NCI-H1092 (cell line): ENCODE results near the gene HCK.
"Not testable (repeated sequence)": the region's sequence is repeated elsewhere in the genome, so short reads cannot be mapped to it uniquely, and the experiment has no call there.

Experiments used
- DNase-seq: peaks from one replicate; lab custom pipeline; 2025; lab: John Stamatoyannopoulos, UW

HCK gene

DNA sequence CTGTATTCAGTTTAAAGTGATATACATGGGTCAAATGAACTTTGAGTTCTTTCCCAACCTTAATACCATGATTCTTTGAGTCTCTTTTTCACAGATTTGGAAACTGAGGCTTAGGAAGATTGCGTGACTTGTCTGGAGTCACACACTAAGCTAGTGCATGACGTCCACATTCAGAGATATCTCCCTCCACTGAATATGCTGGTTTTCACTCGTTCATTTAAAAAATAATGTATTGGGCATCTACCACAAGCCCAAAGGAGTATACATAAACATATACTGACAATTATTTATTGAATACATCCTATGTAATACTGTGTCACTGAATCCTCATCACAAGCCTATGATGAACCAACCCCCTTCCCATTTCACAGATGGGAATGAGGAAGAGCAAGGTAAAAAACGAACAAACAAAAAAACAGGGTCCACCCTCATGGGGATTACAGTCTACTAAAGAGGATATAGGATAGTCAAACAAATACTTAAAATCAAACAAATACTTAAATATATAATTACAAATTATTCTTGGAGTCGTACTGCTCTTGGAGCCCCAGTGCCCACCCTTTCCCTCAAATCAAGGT is 56.9 kb downstream of the HCK start:
- DNase-seq, result no peak

DNA sequence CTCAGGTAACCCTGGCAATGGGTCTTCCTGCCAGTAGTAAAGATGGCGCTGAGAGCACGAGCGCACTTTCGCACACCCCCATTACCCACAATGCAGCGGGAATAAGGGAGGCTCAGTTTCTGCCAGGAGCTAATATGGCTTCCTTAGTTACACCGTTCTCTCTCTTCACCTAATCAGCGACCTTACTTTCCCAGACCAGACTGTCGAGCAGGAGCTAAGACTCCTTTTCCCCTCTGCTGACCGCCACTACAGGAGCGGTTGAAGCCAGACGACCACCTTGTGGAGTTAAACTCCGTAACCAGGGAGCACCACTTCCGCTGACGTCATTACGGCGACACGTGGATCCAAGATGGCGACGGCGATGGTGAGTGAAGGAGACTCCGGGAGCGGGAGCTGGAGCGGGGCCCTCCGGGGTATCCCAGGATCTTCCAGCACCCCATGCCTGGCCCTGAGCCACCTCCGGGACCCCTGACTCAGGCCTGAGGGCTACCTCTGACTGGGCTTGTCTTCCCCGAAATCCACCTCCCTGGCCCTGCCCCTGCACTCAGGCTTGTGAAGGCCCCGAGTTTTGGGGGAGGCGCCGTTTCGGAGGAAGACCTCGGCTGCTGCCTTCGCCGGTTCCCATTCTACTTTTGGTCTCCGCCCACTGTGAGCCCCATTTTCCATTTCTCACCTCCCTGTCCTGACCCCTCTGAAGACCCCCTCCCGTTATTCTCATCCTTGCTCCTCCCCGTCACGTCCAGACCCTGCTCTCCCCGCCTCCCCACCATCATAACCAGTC is 57.5 kb downstream of the HCK start, which contains the start of gene TM9SF4:
Gene TM9SF4, plus strand, starts transcription at position 323 of the 781 bp plus-strand sequence. Its CDS starts 27 bp downstream, at position 350.
- peak; percentile 96 for DNase-seq

DNA sequence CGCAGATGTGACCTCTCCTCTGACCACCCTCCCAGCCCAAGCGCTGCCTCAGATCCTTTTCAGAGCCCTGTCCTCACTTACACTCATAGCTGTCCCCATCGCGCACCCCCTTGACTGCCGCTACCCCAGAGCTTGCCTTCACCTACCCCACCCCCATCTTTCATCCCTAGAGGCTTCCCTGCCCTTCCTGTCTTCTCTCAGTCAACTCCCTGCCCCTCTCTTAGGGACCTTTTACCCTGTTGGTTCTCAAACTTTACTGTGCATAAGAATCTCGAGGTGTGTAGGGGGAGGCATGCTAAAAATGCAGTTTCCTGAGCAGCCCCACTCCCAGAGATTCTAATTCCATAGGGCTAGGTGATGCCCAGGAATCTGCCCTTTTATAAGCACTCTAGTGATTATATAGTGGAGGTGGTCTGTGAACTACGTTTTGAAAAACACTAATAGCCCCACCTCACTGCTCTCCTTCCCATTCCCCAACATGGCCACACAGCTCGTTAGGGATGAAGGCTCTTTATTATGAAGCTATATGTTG is 58.2 kb downstream of the HCK start:
- DNase-seq, result no peak

DNA sequence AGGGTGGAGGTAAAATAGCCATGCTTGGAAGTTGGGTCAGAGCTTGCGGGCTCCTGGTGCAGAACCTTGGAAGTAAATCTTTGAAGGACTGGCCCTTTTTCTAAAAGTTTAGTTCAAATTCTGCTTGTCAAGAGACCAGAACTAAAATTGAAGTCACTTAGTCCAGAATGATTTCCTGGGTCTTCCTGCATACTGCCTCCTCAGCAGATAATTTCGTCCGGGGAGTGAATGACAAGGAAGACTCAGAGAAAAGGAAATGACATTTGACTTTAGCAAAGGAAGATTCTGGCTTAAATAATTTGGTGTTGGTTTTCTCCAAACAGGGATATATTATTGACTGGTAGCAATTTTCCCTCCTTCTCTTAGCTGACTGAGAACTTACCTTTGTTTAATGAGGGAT is 58.7 kb downstream of the HCK start:
- no peak for DNase-seq

DNA sequence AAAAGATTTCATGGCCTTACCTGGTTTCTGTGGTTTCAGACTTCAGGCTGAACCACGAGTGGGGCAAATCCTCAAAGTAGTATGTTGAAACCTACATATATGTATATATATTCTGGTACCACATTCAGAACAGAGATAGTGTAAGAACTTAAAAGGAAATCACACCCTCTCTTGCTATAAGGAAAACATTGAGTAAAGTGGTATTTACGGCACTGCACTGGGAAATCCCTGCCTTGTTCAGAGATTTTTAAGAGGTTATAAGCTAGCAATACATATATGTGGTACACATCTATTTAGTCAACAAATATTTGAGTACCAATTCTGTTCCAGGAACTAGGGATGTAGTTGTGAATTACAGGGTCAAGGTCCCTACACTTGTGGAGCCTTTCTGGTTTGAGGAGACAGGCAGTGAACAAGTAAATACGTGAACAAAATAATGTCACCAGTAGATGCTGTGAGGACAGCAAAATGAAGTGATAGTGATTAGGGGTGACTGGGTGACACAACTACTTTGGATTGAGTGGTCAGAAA is 59.2 kb downstream of the HCK start:
- no peak for DNase-seq

DNA sequence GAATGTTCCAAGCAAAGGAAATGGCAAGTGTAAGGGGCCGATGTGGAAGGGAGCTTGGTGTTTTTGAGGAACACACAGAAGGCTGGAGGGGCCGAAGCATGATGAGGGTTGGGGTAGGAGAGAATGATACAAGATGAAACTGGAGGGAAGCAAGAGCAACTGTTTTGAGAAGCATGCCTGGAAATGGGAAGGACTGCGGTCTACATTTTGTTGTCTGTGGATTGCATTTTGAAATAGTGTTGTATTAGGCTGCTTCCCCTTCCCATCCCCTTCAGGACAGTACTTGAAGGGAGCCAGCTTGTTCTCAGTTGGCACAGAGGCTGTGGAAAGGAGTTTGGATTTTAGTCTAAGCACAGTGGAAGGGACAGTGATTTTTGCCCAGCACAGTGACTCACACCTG is 59.7 kb downstream of the HCK start:
- no peak for DNase-seq

DNA sequence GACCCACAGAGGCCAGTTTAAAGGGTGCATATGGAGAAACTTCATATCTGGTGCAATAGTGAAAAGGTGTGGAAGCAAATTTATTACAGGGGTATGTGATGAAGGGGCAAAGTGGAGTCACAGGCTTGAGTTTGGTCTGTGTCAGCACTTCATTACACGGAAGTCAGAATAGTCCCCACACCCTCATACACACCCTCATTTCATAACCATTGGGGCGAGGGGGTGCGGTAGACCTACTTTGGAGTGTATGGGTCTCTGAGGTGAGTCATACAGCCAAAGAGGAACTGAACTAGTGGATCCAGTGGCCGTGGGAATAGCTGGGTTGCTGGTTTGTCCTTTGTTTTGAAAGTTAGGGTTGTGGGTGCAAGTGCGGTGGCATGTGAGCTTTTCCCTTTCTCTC is 60.8 kb downstream of the HCK start:
- no peak for DNase-seq

DNA sequence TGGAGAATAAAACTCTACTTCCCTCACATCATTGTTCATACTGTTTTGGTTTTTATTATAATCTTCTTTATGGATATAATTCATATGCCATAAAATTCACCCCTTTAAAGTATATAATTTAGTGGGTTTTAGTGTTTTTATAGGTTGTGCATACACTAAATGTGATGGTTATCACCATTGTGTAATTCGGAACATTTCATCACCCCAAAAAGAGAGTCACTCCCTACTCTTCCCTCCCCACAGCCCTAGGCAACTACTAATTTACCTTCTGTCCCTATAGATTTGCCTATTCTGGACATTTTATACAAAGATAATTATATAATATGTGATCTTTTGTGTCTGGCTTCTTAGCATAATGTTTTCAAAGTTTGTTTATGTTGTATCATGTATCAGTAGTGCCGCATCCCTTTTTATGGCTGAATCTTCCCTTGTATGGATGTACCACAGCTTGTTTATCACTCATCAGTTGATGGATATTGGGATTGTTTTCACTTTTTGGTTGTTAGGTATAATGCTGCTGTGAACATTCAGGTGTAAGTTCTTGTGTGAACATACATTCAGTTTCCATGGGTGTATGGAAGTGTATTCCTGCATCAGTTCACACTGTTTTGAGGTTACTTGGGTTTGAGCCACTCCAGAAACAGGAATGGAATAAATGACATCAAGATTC is 61.7 kb downstream of the HCK start:
- DNase-seq, result no peak

DNA sequence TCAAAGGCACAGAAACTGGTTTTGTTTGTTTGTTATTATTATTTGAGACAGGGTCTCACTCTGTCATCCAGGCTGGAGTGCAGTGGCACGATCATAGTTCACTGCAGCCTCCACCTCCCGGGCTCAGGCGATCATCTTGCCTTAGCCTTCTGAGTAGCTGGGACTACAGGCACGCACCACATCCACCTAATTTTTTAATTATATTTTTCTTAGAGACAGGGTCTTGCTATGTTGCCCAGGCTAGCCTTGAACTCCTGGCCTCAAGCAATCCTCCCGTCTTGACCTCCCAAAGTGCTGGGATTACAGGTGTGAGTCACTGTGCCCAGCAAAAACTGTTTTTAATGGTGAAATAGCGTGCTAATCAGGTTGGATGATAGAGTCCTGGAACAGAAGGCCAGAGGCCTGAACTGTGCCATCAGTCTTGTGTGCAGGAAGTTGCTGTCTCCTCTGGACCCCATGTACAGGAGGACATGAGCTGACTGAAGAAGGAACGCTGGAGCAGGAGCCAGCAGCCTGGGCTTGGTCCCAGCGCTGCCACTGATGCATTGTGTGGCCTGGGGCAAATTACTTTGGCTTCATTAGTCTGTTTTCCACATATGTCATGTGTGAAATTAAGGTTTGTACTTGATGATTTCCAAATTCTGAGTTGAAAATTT is 62.4 kb downstream of the HCK start:
- no peak for DNase-seq

DNA sequence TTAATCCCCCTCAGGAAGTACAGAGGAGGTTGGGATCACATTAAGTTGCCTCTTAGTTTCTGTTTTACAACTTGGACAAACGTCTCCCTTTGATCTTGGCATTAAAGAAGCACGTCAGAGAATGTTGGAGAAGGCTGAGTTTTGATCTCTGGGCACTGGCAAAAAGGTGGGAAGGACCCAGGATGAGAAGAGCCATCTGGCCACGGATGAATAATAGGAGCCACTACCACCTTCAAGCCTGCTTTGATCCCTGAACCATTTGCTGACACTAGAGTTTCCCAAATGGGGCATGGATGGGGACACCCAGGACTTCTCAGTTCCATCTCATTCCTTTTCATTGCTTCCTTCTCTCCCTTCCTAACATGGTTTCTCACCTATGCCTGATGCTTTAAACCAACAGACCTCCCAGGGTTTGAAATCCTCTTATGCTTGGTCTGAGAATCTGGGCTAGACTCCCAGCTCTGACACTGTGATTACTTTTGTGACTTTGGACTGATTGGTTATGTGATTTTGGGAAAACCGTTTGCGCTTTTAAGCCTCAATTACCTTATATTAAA is 63.2 kb downstream of the HCK start:
- no peak for DNase-seq

DNA sequence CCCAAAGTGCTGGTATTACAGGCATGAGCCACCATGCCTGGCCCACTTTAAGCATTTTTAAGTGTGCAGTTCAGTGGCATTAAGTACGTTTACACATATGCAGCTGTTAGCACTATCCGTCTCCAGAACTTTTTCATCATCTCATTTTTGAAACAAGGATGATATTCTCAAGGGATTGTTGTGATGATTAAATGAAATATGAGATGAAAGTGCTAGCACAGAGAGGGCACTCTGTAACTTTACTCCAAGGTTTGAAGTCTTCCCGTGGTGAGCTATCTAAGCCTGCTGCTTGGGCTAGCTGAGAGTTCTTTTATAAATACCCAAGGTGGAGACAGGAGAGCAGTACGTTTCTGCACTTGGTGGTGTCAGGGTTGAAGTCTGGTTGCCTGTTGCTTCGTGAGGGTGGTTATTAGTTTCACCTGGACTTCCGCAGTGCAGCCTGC is 64.1 kb downstream of the HCK start:
- DNase-seq, result no peak

DNA sequence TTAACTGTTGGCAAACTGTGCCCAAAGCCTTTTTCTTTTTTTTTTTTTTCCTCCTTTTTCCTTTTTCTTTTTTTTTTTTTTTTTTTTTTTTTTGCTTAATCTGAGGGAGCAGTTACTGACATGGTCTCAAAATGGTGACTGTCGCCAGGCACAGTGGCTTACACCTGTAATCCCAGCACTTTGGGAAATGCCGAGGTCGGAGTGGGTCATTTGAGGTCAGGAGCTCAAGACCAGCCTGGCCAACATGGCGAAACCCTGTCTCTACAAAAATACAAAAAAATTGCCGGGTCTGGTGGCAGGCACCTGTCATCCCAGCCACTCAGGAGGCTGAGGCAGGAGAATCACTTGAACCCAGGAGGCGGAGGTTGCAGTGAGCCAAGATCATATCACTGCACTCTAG is 64.8 kb downstream of the HCK start:
- not testable (repeated sequence) for DNase-seq

DNA sequence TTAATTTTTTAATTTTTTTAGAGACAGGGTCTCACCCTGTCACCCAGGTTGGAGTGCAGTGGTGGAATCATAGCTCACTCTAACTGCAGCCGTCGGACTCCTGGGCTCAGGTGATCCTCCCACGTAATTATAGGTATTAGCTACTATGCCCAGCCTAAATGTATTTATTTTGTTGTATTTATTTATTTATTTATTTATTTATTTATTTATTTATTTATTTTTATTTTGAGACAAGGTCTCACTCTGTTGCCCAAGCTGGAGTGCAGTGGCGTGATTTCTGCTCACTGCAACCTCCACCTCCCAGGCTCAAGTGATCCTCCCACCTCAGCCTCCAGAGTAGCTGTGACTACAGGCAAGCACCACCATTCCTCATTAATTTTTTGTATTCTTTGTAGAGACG is 66.4 kb downstream of the HCK start:
- not testable (repeated sequence) for DNase-seq

DNA sequence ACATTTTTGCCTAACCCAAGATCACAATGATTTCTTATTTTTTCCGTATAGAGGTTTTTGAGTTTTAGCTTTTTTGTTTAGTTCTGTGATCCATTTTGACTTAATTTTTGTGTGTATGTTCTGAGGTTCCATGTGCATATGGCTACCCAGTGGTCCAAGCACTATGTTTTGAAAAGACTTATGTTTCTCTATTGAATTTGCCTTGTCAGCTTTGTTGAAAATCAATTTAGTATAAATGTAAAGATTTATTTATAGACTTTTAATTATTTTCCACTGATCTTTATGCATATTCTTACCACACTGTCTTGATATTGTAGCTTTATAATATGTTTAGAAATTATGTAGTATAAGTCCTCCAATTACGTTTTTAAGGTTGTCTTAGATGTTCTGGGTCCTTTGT is 67.7 kb downstream of the HCK start:
- DNase-seq, result no peak

DNA sequence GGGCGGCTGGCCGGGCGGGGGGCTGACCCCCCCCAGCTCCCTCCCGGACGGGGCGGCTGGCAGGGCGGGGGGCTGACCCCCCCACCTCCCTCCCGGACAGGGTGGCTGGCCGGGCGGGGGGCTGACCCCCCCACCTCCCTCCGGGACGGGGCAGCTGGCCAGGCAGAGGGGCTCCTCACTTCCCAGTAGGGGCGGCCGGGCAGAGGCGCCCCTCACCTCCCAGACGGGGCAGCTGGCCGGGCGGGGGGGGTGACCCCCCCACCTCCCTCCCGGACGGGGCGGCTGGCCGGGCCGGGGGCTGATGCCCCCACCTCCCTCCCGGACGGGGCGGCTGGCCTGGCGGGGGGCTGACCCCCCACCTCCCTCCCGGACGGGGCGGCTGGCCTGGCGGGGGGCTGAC is 69.9 kb downstream of the HCK start:
- not testable (repeated sequence) for DNase-seq

DNA sequence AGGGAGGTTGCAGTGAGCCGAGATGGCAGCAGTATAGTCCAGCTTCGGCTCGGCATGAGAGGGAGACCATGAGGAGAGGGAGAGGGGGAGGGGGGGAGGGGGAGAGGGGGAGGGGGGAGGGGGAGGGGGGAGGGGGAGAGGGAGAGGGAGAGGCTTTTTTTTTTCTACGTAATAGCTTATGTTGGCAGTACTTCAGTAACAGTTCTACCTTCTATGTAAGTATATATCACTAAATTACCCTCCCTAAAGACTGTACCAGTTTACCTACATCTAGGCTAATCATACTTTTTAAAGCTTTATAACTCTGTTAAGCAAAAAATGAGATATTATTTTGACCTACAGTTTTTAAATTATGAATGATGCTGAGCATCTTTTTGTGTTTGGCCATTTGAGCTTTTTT is 71.0 kb downstream of the HCK start:
- no peak for DNase-seq

DNA sequence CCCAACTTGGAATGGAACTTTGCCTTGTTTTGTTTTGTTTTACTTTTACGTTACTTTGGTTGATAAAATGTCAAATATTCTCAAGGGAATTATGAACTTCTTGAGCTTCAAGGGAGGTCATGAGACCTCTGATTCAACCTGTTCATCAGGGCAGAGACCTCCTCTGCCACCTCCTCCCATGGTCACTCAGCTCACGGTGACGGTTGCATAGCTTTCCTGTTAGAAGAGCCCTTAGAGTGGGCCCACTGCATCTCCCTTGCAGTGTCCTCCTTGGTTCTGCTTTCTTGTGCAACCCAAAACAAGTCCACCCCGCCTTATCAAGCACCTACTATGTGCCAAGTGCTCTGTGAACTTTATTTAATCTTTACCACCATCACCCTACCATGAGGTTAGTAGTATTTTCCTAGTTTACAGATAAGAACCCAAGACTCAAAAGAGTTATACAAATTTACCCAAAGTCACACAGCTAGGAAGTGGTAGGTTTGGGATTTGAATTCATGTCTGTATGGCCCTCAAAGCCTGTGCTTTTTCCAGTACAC is 72.9 kb downstream of the HCK start:
- no peak for DNase-seq

DNA sequence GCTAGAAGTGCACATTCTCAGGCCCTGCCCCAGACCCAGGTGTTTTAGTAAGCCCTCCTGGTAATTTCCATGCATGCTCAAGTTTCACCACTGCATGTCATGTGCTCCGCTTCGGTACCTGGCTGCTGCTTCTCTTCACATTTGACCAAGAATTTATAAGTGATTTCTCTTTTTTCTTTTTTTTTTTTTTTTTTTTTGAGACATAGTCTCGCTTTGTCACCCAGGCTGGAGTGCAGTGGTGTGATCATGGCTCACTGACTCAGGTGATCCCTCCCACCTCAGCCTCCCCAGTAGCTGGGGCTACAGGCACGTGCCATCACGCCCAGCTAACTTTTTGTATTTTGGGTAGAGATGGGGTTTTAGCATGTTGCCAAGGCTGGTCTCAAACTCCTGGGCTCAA is 73.5 kb downstream of the HCK start:
- no peak for DNase-seq

DNA sequence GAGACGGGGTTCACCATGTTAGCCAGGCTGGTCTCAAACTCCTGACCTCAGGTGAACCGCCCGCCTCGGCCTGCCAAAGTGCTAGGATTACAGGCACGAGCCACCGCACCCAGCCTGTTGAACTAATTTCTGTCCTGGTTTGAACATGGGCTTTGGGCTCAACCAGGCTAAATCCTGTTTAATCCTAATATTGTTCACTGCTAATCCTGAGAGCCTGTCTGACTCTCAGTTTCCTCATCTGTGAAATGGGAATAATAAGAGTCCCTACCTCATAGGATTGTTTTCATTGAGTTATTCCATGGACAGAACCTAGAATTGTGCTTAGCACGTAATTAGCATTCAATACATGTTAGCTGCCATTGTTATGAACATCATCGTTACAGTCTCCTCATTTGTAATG is 74.9 kb downstream of the HCK start:
- no peak for DNase-seq

DNA sequence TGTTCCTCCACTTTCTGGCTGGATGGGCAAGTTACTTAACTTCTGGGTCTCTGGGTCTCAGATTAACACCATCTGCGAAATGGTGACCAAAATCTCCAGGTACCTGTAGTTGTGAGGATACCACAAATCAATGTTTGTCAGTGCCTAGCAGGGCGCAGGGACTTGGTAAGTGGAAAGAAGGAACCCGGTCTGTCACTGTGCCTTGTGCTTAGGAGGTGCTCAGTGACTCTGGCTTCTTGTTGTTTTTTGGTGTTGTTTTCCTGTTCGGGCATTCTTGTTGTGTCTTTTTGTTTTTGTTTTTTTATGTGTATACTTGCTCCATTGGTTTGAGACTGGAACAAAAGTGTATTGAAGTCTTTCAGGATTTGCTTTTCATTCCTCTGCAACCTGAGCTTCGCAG is 75.3 kb downstream of the HCK start:
- no peak for DNase-seq

DNA sequence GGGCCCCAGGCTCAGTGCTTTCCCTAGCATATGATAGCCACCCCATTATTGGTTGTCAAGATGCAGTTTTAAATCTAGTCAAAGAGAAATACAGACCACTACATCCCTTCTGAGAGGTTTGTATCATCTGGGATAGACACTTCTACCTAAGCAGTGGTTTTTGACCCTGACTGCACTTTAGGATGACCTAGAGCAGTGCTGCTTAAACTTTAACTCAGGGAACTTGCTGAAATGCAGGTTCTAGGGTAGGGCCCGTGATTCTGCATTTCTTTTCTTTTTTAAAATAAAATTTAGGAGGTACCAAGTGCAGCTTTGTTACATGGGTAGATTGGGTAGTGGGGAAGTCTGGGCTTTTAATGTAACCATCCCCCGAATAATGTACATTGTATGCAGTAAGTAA is 76.1 kb downstream of the HCK start:
- DNase-seq, result no peak

DNA sequence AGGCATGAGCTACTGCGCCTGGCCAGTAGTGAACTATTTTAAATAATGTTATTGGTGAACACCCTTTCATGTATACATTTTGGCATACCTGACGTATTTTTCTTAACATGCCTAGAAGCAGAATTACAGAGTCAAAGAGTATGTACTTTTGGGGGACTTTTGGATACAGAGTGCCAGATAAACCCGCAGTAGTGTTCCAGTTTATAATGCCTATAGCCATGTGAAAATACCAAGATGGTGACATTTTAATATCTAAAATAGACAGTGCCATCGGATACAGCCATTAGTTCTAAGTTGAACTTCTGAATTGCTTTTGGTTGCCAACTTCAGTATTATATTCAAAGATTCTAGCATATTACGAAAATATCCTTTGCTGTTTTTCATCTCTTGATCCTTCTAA is 77.8 kb downstream of the HCK start:
- no peak for DNase-seq
